HL-60 (cell line): ENCODE data around the gene RALA.

ENCODE experiments used
- POLR2AphosphoS5 ChIP-seq: IDR thresholded peaks from 2 replicates; pipeline ENCODE4 v1.6.1; 2012; ENCODE audit warnings: low read depth
- TF ChIP-seq, protein P1 (sequence below): IDR thresholded peaks from one replicate; pipeline ENCODE4 v1.5.1; 2011; ENCODE audit warnings: low read length, control low read depth, inconsistent platforms; ENCODE audit not compliant: insufficient read depth

DNA sequence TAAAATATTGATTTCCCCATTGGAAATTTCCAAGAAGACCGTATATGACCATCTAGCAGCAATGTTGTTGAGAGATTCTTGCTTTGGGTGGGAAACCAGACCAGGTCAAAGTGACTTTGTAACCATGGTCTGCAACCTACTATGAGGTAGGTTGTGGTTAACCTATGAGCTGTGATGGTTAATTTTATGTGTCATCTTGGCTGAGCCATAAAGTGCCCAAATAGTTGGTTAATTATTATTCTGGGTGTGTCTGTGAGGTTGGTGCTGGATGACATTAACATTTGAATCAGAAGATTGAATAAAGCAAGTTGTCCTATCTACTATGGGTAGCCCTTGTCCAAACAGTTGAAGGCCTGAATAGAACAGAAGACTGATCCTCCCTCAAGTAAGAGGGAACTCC, 18.3 kb upstream of the RALA start:
- TF ChIP-seq, protein P1, sequence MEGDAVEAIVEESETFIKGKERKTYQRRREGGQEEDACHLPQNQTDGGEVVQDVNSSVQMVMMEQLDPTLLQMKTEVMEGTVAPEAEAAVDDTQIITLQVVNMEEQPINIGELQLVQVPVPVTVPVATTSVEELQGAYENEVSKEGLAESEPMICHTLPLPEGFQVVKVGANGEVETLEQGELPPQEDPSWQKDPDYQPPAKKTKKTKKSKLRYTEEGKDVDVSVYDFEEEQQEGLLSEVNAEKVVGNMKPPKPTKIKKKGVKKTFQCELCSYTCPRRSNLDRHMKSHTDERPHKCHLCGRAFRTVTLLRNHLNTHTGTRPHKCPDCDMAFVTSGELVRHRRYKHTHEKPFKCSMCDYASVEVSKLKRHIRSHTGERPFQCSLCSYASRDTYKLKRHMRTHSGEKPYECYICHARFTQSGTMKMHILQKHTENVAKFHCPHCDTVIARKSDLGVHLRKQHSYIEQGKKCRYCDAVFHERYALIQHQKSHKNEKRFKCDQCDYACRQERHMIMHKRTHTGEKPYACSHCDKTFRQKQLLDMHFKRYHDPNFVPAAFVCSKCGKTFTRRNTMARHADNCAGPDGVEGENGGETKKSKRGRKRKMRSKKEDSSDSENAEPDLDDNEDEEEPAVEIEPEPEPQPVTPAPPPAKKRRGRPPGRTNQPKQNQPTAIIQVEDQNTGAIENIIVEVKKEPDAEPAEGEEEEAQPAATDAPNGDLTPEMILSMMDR, result no peak
- no peak for TF ChIP-seq POLR2AphosphoS5
